NCI-H2107 treated with DMSO at 0.1 percent for 48 hours (cell line): Measurements from ENCODE around the gene SUFU.

Experiments
- DNase-seq: peaks from one replicate; lab custom pipeline; 2025; ENCODE audit not compliant: unreplicated experiment; lab: John Stamatoyannopoulos, UW

The SUFU gene

GRCh38 chr10:102615361-102615760 lies 111.6 kb downstream of the SUFU start:
- no peak for DNase-seq

GRCh38 chr10:102616066-102616770 lies 112.4 kb downstream of the SUFU start:
- no peak for DNase-seq

- DNase-seq, result no peak
Observed at GRCh38 chr10:102617041-102617440, 113.3 kb downstream of the SUFU start.

GRCh38 chr10:102617816-102618215 lies 114.0 kb downstream of the SUFU start:
- DNase-seq, result no peak

- DNase-seq, result no peak
Observed at GRCh38 chr10:102619281-102619981, 115.7 kb downstream of the SUFU start.

- no peak for DNase-seq
Observed at GRCh38 chr10:102620138-102620590, 116.4 kb downstream of the SUFU start.

GRCh38 chr10:102620591-102621442 lies 117.0 kb downstream of the SUFU start:
- DNase-seq, result no peak

GRCh38 chr10:102621443-102622325 lies 117.9 kb downstream of the SUFU start:
- DNase-seq, result no peak

GRCh38 chr10:102624094-102624493 lies 120.3 kb downstream of the SUFU start:
- DNase-seq, result no peak

GRCh38 chr10:102624751-102625645 lies 121.2 kb downstream of the SUFU start:
- DNase-seq, result no peak

- DNase-seq, result no peak
Observed at GRCh38 chr10:102626026-102626685, 122.4 kb downstream of the SUFU start.

GRCh38 chr10:102627291-102627735 lies 123.5 kb downstream of the SUFU start:
- DNase-seq, result no peak

GRCh38 chr10:102627736-102628293 lies 124.0 kb downstream of the SUFU start:
- DNase-seq, result no peak

GRCh38 chr10:102628451-102628911 lies 124.7 kb downstream of the SUFU start:
- no peak for DNase-seq

GRCh38 chr10:102629661-102630614 lies 126.2 kb downstream of the SUFU start:
- no peak for DNase-seq

GRCh38 chr10:102630663-102631062 lies 126.9 kb downstream of the SUFU start:
- DNase-seq, result no peak
